Measurements from ENCODE around the gene EFCAB8.

Gene EFCAB8

GRCh38 chr20:32877507-32877906, 18.8 kb downstream of the EFCAB8 start:
- Histone ChIP-seq H3K14ac (ENCODE audit: low read length in 2 of 2) (no peak overlapping the region), H3K18ac (ENCODE audit: low read depth in 1 of 2, low read length in 2 of 2) (no peak overlapping the region), H3K23ac (ENCODE audit: low read length in 2 of 2) (no peak overlapping the region), H3K27me3 (ENCODE audit: control insufficient read depth in 1 of 2, insufficient read depth in 1 of 2, low read length in 2 of 2) (no peaks in the 10 kb centered on the region), H4K8ac (ENCODE audit: low read length) (no peak overlapping the region), H3K9me3 (ENCODE audit: control insufficient read depth, low read length) (no peaks in the 10 kb centered on the region), H3K36me3 (ENCODE audit: control insufficient read depth in 1 of 2, insufficient read depth in 2 of 2, low read depth in 1 of 2, low read length in 2 of 2) (no peaks in the 10 kb centered on the region), H3K4ac (ENCODE audit: low read depth in 1 of 2, low read length in 2 of 2) (no peak overlapping the region), H2BK15ac (ENCODE audit: low read depth, poor library complexity, severe bottlenecking) (no peak overlapping the region), H3K4me3 (ENCODE audit: insufficient read depth in 1 of 2, low read depth in 1 of 2, low read length in 2 of 2) (no peak overlapping the region), H3K27ac (ENCODE audit: low read length, poor library complexity, severe bottlenecking) (no peak overlapping the region), H4K91ac (ENCODE audit: low read length) (no peak overlapping the region), H3K4me2 (ENCODE audit: low read length, poor library complexity, severe bottlenecking) (no peak overlapping the region), H2AFZ (ENCODE audit: low read depth, low read length) (no peak overlapping the region), H3K9ac (ENCODE audit: low read length) (no peak overlapping the region), H2BK12ac (ENCODE audit: low read length in 2 of 2) (no peak overlapping the region), H2AK5ac (ENCODE audit: low read length, severe bottlenecking) (no peak overlapping the region), H2BK120ac (ENCODE audit: low read depth, low read length) (no peak overlapping the region), H3K79me1 (replicated peaks; ENCODE audit: low read length, poor library complexity, severe bottlenecking) (no peaks in the 10 kb centered on the region), H3K4me1 (ENCODE audit: control insufficient read depth, insufficient read depth, low read depth, low read length) (peaks cover 15% of the 10 kb centered on the region), H2BK5ac (ENCODE audit: low read depth, low read length, poor library complexity, severe bottlenecking) (no peak overlapping the region)
- WGBS: 83% methylated on average over 5 of the region's 5 CpGs
- DNase-seq: no peak

DNA sequence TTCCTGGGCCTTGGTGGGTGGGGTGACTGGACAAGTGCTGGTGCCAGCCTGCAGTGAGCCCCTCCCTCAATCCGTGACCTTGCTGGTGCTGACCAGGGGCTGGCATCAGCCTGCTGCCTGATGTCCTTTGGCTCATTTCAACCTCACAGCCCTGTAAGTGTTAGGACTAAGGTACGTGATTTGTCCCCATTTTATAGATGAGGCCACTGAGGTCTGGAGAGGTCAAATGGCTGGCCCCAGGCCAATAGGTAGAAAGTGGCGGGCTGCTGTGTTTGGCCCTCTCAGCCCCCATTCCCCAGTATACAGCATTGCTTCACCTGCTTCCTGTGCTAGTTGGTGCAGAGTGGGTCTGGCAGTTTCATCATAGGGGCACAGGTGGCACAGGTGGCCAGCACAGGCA, 20.1 kb downstream of the EFCAB8 start:
- Histone ChIP-seq H3K79me1 (replicated peaks; ENCODE audit: low read length, poor library complexity, severe bottlenecking) (no peaks in the 10 kb centered on the region), H2BK15ac (ENCODE audit: low read depth, poor library complexity, severe bottlenecking) (no peak overlapping the region), H3K4me3 (ENCODE audit: insufficient read depth in 1 of 2, low read depth in 1 of 2, low read length in 2 of 2) (no peak overlapping the region), H3K27me3 (ENCODE audit: control insufficient read depth in 1 of 2, insufficient read depth in 1 of 2, low read length in 2 of 2) (no peaks in the 10 kb centered on the region), H3K27ac (ENCODE audit: low read length, poor library complexity, severe bottlenecking) (no peak overlapping the region), H2BK12ac (ENCODE audit: low read length in 2 of 2) (no peak overlapping the region), H3K9me3 (ENCODE audit: control insufficient read depth, low read length) (no peaks in the 10 kb centered on the region), H3K4me2 (ENCODE audit: low read length, poor library complexity, severe bottlenecking) (no peak overlapping the region), H4K8ac (ENCODE audit: low read length) (no peak overlapping the region), H2BK5ac (ENCODE audit: low read depth, low read length, poor library complexity, severe bottlenecking) (no peak overlapping the region), H3K18ac (ENCODE audit: low read depth in 1 of 2, low read length in 2 of 2) (no peak overlapping the region), H3K4ac (ENCODE audit: low read depth in 1 of 2, low read length in 2 of 2) (no peak overlapping the region), H3K4me1 (ENCODE audit: control insufficient read depth, insufficient read depth, low read depth, low read length) (peaks cover 15% of the 10 kb centered on the region), H2AK5ac (ENCODE audit: low read length, severe bottlenecking) (no peak overlapping the region), H3K14ac (ENCODE audit: low read length in 2 of 2) (peak overlapping the region in 1 of 2 experiments; percentile 45), H3K9ac (ENCODE audit: low read length) (no peak overlapping the region), H2AFZ (ENCODE audit: low read depth, low read length) (no peak overlapping the region), H4K91ac (ENCODE audit: low read length) (no peak overlapping the region), H3K36me3 (ENCODE audit: control insufficient read depth in 1 of 2, insufficient read depth in 2 of 2, low read depth in 1 of 2, low read length in 2 of 2) (no peaks in the 10 kb centered on the region), H3K23ac (ENCODE audit: low read length in 2 of 2) (no peak overlapping the region), H2BK120ac (ENCODE audit: low read depth, low read length) (no peak overlapping the region)
- 94% methylated on average over 3 of the region's 3 CpGs for WGBS
- DNase-seq: no peak

- Histone ChIP-seq H2BK5ac (ENCODE audit: low read depth, low read length, poor library complexity, severe bottlenecking) (no peak overlapping the region), H3K18ac (ENCODE audit: low read depth in 1 of 2, low read length in 2 of 2) (no peak overlapping the region), H3K9me3 (ENCODE audit: control insufficient read depth, low read length) (no peaks in the 10 kb centered on the region), H3K79me1 (replicated peaks; ENCODE audit: low read length, poor library complexity, severe bottlenecking) (no peaks in the 10 kb centered on the region), H2BK120ac (ENCODE audit: low read depth, low read length) (no peak overlapping the region), H3K4me3 (ENCODE audit: insufficient read depth in 1 of 2, low read depth in 1 of 2, low read length in 2 of 2) (no peak overlapping the region), H2BK15ac (ENCODE audit: low read depth, poor library complexity, severe bottlenecking) (no peak overlapping the region), H3K9ac (ENCODE audit: low read length) (no peak overlapping the region), H2AFZ (ENCODE audit: low read depth, low read length) (no peak overlapping the region), H3K36me3 (ENCODE audit: control insufficient read depth in 1 of 2, insufficient read depth in 2 of 2, low read depth in 1 of 2, low read length in 2 of 2) (no peaks in the 10 kb centered on the region), H3K4ac (ENCODE audit: low read depth in 1 of 2, low read length in 2 of 2) (no peak overlapping the region), H3K27me3 (ENCODE audit: control insufficient read depth in 1 of 2, insufficient read depth in 1 of 2, low read length in 2 of 2) (no peaks in the 10 kb centered on the region), H3K14ac (ENCODE audit: low read length in 2 of 2) (peak overlapping the region in 1 of 2 experiments; percentile 36), H3K23ac (ENCODE audit: low read length in 2 of 2) (no peak overlapping the region), H3K27ac (ENCODE audit: low read length, poor library complexity, severe bottlenecking) (no peak overlapping the region), H3K4me2 (ENCODE audit: low read length, poor library complexity, severe bottlenecking) (no peak overlapping the region), H2AK5ac (ENCODE audit: low read length, severe bottlenecking) (peak overlapping the region; percentile 51), H4K91ac (ENCODE audit: low read length) (no peak overlapping the region), H4K8ac (ENCODE audit: low read length) (no peak overlapping the region), H3K4me1 (ENCODE audit: control insufficient read depth, insufficient read depth, low read depth, low read length) (peaks cover 15% of the 10 kb centered on the region), H2BK12ac (ENCODE audit: low read length in 2 of 2) (no peak overlapping the region)
- DNase-seq: no peak
- WGBS: 92% methylated on average over 9 of the region's 9 CpGs
Observed at GRCh38 chr20:32879538-32879937, 20.8 kb downstream of the EFCAB8 start.

DNA sequence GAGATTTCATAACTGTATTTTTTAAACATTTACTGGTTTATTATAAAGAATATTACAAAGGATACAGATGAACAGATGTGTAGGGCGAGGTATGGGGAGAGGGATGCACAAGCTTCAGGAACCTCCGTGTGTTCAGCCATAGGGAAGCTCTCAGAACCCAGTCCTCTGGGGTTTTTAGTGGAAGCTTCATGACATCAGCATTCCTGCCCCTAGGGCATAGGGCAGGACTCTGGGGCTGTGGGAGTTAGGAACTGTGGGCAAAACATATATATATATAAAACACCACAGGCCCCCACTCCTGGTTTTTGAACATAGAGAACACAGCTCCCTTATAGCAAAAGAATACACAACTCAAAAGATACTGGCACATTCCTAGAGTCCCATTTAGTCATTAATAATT, 21.9 kb downstream of the EFCAB8 start:
- Histone ChIP-seq H3K18ac (ENCODE audit: low read depth in 1 of 2, low read length in 2 of 2) (no peak overlapping the region), H2AK5ac (ENCODE audit: low read length, severe bottlenecking) (no peak overlapping the region), H3K9ac (ENCODE audit: low read length) (no peak overlapping the region), H3K79me1 (replicated peaks; ENCODE audit: low read length, poor library complexity, severe bottlenecking) (no peaks in the 10 kb centered on the region), H3K4ac (ENCODE audit: low read depth in 1 of 2, low read length in 2 of 2) (no peak overlapping the region), H3K23ac (ENCODE audit: low read length in 2 of 2) (no peak overlapping the region), H2BK120ac (ENCODE audit: low read depth, low read length) (no peak overlapping the region), H2BK5ac (ENCODE audit: low read depth, low read length, poor library complexity, severe bottlenecking) (no peak overlapping the region), H3K9me3 (ENCODE audit: control insufficient read depth, low read length) (no peaks in the 10 kb centered on the region), H3K4me2 (ENCODE audit: low read length, poor library complexity, severe bottlenecking) (no peak overlapping the region), H3K4me3 (ENCODE audit: insufficient read depth in 1 of 2, low read depth in 1 of 2, low read length in 2 of 2) (no peak overlapping the region), H3K27ac (ENCODE audit: low read length, poor library complexity, severe bottlenecking) (no peak overlapping the region), H4K8ac (ENCODE audit: low read length) (no peak overlapping the region), H3K14ac (ENCODE audit: low read length in 2 of 2) (no peak overlapping the region), H3K36me3 (ENCODE audit: control insufficient read depth in 1 of 2, insufficient read depth in 2 of 2, low read depth in 1 of 2, low read length in 2 of 2) (no peaks in the 10 kb centered on the region), H4K91ac (ENCODE audit: low read length) (no peak overlapping the region), H2AFZ (ENCODE audit: low read depth, low read length) (no peak overlapping the region), H2BK12ac (ENCODE audit: low read length in 2 of 2) (no peak overlapping the region), H3K4me1 (ENCODE audit: control insufficient read depth, insufficient read depth, low read depth, low read length) (peaks cover 15% of the 10 kb centered on the region), H3K27me3 (ENCODE audit: control insufficient read depth in 1 of 2, insufficient read depth in 1 of 2, low read length in 2 of 2) (no peaks in the 10 kb centered on the region), H2BK15ac (ENCODE audit: low read depth, poor library complexity, severe bottlenecking) (no peak overlapping the region)
- no peak for DNase-seq
- 91% methylated on average over 2 of the region's 2 CpGs for WGBS
